ENCODE results near the gene ALPP. TPM values are rescaled to one million over a fixed set of nuclear protein-coding genes. Genes with fewer than 3 reads are reported as not detected.
"Not testable (repeated sequence)": the region's sequence is repeated elsewhere in the genome, so short reads cannot be mapped to it uniquely, and the experiment has no call there.

The ALPP gene
- total and polyA plus RNA-seq, 8 donors: not detected

DNA sequence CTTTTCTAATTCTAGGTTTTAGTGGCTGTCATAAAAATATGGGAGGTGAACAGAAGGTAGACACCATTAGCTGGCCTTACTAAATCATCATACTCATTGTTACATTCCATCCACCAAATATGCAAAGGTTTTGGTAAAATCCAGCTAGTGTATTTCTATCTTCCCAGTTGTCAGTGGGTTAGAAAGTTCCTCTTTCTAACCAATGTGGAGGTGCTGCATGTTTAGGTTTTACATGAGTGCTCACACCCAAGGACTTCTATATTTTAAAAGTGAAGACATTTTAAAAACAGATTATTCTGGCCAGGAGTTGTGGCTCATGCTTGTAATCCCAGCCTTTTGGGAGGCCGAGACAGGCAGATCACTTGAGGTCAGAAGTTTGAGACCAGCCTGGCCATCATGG is 5.9 kb downstream of the ALPP start:
- TF ChIP-seq, protein P1, sequence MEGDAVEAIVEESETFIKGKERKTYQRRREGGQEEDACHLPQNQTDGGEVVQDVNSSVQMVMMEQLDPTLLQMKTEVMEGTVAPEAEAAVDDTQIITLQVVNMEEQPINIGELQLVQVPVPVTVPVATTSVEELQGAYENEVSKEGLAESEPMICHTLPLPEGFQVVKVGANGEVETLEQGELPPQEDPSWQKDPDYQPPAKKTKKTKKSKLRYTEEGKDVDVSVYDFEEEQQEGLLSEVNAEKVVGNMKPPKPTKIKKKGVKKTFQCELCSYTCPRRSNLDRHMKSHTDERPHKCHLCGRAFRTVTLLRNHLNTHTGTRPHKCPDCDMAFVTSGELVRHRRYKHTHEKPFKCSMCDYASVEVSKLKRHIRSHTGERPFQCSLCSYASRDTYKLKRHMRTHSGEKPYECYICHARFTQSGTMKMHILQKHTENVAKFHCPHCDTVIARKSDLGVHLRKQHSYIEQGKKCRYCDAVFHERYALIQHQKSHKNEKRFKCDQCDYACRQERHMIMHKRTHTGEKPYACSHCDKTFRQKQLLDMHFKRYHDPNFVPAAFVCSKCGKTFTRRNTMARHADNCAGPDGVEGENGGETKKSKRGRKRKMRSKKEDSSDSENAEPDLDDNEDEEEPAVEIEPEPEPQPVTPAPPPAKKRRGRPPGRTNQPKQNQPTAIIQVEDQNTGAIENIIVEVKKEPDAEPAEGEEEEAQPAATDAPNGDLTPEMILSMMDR (IDR thresholded peaks at IDR 0.05): no peak
- peaks cover 0 to 26% (median 10%) of the 10 kb centered on the region in 4 donors for H3K27me3 ChIP-seq
- H3K36me3 ChIP-seq: no peaks in the 10 kb centered on the region
- H3K4me3 ChIP-seq: no peak overlapping the region
- FAIRE-seq (no peak), DNase-seq (no peak), ATAC-seq (no peak)
- 76 to 78% methylated on average over 1 of the region's 1 CpG for WGBS, 2 donors
- H3K9me3 ChIP-seq: no peaks in the 10 kb centered on the region
- no peak overlapping the region for H3K27ac ChIP-seq
- H3K4me1 ChIP-seq: no peaks in the 10 kb centered on the region
- intact Hi-C loops (cut with DNase I): no loop called here

DNA sequence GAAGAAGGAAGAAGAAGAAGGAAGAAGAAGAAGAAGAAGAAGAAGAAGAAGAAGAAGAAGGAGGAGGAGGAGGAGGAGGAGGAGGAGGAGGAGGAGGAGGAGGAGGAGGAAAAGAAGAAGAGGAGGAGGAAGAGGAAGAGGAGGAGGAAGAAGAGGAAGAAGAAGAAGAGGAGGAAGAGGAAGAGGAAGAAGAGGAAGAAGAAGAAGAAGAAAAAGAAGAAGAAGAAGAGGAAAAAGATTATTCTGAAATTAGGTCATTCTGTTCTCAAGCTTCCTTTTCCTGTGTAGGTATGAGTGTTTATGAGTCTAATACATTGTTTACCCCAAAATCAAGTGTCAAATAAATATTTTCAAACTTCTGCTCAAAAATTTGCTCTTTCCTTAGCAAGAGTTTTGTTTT is 6.5 kb downstream of the ALPP start:
- H3K27ac ChIP-seq; DNase-seq; FAIRE-seq; ATAC-seq; H3K4me1 ChIP-seq; H3K36me3 ChIP-seq; H3K4me3 ChIP-seq; intact Hi-C loops (cut with DNase I); H3K9me3 ChIP-seq: not testable (repeated sequence)
- H3K27me3 ChIP-seq: peaks cover 0 to 26% (median 10%) of the 10 kb centered on the region in 4 donors

DNA sequence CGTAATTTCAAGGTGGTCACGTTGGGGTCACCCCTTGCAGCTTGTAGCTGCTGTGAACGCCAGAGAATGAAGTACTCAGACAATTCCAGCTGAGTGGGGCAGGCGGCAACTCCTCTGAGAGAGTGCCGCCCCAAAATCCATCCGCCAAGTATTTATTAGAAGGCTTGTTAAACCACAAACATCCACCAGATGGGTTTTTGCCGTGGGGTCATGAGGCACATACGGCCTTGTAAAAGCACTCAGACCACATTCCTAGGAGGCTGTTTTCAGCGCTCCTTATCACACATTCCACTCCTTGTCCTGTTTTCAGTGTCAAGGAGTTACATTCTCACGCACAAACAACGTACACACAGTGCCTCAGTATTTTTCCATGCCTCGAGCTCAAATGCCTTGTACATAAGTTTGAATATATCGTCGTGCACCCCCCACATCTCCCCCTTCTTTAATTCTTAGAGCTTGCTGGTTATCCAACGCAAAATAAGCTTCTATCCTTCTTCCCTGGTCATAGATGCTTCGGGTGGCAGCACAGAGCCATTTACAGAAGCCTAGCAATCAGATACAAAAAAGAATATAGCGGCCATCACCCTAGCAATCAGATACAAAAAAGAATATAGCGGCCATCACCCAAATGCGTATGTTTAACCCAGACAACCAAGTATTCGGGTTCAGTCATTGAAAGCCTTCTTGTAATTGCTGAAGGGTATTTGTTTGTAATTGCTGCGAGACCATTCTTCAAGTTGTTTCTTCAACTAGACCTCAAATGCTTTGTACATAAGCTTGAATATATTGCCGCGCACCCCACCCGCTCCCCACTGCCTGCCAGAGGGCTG is 7.3 kb downstream of the ALPP start:
- no peak overlapping the region for H3K27ac ChIP-seq
- FAIRE-seq (no peak), ATAC-seq (no peak), DNase-seq (no peak)
- H3K36me3 ChIP-seq: no peaks in the 10 kb centered on the region
- TF ChIP-seq, protein P1 (IDR thresholded peaks at IDR 0.05): no peak
- no peak overlapping the region for H3K4me3 ChIP-seq
- H3K9me3 ChIP-seq: no peaks in the 10 kb centered on the region
- WGBS, 2 donors: 11 to 12% methylated on average over 24 of the region's 24 CpGs
- intact Hi-C loops (cut with DNase I): no loop called here
- peaks cover 0 to 26% (median 10%) of the 10 kb centered on the region in 4 donors for H3K27me3 ChIP-seq
- no peaks in the 10 kb centered on the region for H3K4me1 ChIP-seq

DNA sequence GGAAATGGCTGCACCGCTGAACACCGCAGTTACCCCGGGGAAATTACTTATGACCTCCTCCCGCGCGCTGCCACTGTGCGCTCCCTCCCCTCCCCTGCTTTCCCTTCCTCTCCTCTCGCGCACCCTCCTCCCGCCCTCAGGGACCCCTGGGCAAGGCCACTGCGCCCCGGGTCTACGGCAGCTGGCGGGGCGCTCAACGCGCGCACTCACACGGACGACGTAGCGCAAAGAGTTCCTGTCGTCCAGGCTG is 7.9 kb downstream of the ALPP start:
- ATAC-seq (no peak), FAIRE-seq (no peak), DNase-seq (no peak)
- Histone ChIP-seq H3K4me3 (no peak overlapping the region), H3K27me3 (peaks cover 0 to 29% (median 10%) of the 10 kb centered on the region in 4 donors), H3K4me1 (no peaks in the 10 kb centered on the region), H3K9me3 (no peaks in the 10 kb centered on the region), H3K36me3 (no peaks in the 10 kb centered on the region), H3K27ac (no peak overlapping the region)
- TF ChIP-seq, protein P1 (IDR thresholded peaks at IDR 0.05): no peak
- intact Hi-C loops (cut with DNase I): no loop called here
- 5 to 8% methylated on average over 23 of the region's 23 CpGs for WGBS, 2 donors

DNA sequence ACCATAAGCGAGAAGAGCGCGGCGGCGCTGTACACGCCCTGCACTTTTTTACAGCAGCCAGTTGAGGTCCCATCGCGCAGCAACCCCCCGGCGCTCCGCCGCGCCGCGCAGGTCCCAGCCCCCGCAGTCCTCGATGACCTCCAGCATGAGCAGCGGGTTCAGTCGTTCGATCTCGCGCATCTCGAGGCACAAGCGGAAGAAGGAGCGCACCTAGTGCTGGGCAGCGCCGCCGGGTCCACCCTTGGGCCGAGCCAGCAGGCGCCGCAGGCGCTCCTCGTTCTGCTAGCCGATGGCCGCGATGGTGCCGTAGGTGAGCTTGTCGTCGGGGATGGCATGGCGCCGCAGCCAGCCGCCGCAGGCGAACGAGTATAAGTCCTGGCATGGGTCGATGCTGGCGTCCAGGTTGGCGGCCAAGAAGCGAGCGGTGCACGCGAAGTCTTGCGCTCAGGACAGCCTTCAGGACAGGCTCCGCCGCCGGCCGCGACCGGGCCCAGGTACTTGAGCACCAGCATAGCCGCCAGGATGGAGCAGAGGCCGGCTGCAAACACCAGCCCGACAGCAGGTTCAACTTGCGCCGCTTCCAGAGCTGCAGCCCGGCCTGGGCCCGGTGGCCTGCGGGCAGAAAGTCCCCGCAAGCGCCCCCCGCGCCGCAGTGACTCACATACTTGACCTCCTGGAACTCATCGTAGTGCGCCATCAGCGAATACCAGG is 8.3 kb downstream of the ALPP start:
- Histone ChIP-seq H3K9me3 (no peaks in the 10 kb centered on the region), H3K4me1 (no peaks in the 10 kb centered on the region), H3K4me3 (no peak overlapping the region), H3K27ac (no peak overlapping the region), H3K36me3 (no peaks in the 10 kb centered on the region), H3K27me3 (peaks cover 0 to 29% (median 10%) of the 10 kb centered on the region in 4 donors)
- 5 to 9% methylated on average over 74 to 75 of the region's 75 CpGs for WGBS, 2 donors
- intact Hi-C loops (cut with DNase I): no loop called here
- TF ChIP-seq, protein P1 (IDR thresholded peaks at IDR 0.05): no peak
- ATAC-seq (peak in 2 of 4 donors; percentile 19 to 60), FAIRE-seq (no peak), DNase-seq (peak in 1 of 6 donors; percentile 67)
